Islet of Langerhans (tissue), 1 donor: ENCODE data around the gene CENPN.

Source experiments
- FAIRE-seq: peaks from one replicate; lab custom pipeline; 2011; peaks lifted over from hg19 to GRCh38; lab: Jason Lieb, UNC

Gene CENPN

DNA sequence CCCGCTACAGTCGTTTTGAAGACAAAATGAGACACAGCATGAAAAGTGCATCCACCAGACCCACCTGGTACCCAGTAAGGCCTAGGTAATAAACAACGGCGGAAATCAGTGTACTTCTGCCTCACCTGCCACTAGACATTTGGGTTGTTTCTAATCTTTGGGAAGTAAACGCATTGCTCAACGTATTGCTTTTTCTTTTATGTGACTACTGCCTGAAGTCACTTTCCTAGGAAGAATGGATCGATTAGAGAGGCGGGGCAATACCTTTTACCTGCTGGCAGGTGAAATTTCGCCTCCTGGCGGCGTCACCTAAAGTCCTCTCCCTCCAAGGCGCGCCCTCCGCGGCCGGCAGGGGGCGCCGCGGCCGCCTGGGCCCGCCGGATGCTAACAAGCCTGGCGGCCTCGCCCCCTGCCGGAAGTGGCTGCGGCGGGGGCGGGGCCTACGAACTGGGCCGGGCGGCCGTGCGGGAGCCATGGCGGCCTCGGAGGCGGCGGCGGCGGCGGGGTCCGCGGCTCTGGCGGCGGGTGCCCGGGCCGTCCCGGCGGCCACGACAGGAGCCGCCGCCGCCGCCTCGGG is 28.5 kb downstream of the CENPN start, which contains the start of gene ATMIN:
Gene ATMIN, plus strand, starts transcription at position 445 of the 577 bp plus-strand sequence. Its CDS starts 29 bp downstream, at position 474.
- no peak for FAIRE-seq

- FAIRE-seq, result no peak
Measured at GRCh38 chr16:81035975-81036750, 29.1 kb downstream of the CENPN start.

- FAIRE-seq, result no peak
Measured at GRCh38 chr16:81036751-81037350, 29.8 kb downstream of the CENPN start.

DNA sequence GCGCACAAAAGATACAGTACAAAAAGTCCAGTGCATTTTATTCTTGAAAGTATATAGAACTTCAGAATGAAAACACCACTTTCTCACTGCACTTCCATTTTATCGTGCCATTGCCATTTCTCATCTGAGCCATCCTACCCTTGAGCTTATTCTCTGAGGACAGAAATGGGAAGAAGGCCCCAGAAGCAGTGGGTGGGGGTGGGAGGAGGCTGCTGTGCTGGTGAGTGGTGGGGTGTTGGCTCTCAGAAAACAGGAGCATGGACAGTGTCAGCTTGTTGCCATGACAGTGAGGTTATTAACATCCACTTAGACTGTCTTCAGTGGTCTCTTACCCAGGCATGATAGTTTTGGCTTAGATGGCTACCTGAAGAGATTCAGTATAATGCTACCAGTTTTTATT is 33.1 kb downstream of the CENPN start:
- no peak for FAIRE-seq

DNA sequence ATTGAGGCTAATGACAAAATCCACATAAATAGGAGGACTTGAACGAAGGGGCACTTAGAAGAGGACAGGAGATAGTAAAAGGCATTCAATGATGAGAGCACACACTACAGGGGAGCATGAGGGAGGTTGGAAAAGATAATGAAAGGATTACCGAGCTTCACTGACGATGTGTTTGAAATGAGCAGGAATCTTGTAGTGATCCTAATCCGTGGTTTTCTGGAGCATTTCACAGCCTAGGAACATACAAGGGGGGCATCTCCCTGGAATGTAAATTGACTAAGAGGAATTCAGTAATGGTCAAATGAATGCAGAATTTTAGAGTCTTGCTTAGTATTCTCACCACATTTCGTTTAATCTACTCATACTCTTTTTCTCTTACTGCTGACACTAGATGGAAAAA is 33.8 kb downstream of the CENPN start:
- no peak for FAIRE-seq

DNA sequence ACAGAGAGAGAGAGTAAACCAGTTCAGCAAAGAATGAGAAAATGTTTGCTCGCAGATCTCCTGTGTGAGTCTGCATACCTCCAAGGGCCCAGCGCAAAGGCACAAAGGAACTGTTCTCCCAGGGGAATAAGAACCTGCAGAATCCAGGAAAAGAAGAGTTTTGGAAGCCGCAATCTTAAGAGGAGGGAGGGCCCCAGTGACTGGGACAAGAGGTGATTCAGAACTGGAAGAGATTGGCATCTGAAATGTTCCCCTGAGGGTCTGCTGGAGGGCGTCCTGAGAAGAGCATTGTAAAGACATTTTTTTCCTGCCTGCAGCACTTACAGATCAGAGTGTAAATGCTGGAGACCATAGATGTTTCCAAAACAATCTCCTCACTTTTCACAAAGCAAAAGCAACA is 34.7 kb downstream of the CENPN start:
- FAIRE-seq, result no peak

DNA sequence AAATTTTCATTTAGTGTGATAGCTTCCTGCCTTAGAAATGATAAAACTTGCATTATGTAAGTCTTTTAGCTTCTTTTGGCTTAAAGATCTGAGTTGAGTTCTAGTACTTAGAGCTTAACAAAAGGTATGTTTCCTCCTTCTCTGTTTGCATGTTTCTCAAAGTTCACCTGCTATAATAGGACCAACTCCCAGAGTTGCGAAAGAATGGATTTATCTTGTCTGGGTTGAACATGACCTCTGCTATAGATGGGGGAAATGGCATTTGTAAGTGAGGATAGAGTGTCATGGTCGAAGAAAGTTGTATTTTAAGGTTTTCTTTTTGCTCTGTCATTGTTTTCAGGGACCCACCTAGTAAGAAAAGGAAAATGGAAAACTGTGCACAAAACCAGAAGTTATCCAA is 35.8 kb downstream of the CENPN start:
- FAIRE-seq, result no peak

DNA sequence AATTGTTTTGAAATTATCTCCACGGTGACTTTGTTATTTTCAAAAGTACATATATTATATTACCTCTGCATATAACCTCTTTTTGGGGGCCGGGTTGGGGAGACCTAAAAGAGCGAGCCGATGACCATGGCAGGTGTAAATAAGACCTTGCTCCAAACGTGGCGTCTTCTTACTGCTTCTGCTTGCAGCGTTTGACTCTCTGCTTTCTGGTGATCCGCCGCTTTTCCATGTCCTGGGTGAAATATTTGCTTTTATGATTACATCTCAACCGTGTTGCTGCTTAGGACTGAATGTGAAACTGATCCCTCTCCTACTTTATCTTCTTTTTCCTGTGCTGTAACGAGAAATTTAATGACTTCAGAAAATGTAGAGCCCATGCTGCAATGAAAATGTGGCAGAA is 46.7 kb downstream of the CENPN start:
- peak; percentile 45 for FAIRE-seq

- FAIRE-seq, result no peak
Measured at GRCh38 chr16:81060576-81061306, 53.7 kb downstream of the CENPN start.

DNA sequence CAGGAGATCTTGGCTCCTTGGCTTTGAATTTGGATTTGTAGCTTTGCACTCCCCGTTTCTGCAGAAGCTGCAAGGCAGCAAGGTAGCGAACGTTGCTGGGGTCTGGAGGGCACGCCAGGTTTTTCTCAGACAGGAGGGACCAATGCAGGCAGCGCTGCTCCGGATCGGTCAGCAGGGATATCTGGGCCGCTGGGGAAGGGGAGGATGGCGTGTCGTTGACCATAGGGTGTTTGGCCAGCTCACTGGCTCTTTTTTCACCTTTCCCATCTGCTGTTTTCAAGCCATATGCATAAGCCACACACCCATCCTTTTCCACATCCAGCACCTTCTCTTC is 54.3 kb downstream of the CENPN start:
- FAIRE-seq, result no peak

DNA sequence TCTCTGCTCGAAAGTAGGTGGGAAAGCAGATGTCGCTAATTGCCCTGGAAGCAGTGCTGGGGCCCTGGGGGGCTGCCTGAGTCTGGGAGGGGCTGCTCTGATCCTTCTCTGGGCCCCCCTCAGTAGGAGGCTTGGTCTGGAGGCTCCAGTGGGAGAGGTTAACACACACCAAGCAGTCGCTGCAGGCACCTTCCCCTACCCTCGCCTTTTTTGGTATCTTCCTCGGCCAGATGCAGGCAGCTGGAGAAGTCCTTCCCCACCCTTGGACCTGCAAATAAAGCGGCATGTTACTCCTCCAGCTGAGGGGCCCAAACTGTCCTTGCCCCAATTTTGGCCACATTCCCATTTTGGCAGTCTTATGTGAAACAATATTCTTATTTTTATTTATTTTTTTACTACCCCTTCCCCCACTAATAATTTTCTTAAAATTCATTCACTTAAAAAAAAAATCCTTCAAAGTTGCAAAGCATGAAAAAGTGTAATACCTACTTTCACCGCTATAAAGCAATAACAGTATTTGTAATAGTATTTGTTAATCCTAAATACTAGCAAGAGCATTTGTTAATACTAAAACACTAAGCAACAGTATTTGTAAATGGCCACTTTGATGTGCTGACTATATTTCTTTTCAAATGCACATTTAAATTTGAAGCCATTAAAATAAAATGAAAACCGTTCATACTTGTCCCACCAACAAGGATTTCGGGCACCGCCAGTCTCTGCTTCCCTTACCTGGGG is 55.0 kb downstream of the CENPN start:
- FAIRE-seq, result no peak

GRCh38 chr16:81066681-81067080 is 59.7 kb downstream of the CENPN start:
- FAIRE-seq, result no peak

DNA sequence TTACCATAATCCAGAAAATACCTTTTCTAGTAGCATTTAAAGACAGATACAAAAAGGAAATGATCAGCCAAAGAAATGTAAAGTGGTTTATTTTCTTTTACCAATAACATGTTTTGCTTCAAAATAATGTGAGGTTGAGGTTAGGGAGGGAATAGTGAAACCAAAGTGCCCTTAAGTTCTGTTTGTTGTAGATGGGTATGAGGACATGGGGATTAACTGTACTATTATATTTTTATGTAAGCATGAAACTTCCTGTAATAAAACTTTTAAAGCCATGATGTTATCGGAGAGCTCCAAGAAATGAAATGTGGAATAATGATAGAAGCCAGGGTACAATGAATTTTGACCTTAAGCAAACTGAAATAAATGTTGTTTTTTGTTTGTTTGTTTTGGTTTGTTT is 60.2 kb downstream of the CENPN start:
- no peak for FAIRE-seq

DNA sequence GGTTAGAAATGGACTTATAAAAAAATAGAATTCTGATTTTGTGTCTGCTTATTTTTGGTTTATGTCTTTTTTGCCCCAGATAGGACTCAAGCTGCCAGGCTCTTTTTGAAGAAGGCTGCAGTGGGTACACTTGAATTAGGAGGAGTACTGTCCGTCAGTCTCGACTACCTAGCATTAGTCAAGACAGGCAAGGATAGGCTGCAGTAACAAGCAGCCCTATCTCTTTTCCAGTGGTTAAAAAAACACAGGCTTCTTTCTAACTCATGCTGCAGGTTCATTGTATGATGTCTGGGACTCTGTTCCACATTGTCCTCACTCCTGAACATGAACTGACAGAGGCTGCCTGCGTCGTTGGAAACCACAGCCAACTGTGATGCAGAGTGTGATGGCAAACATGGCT is 62.0 kb downstream of the CENPN start:
- FAIRE-seq, result no peak

- FAIRE-seq, result no peak
Measured at GRCh38 chr16:81070979-81071378, 64.0 kb downstream of the CENPN start.

DNA sequence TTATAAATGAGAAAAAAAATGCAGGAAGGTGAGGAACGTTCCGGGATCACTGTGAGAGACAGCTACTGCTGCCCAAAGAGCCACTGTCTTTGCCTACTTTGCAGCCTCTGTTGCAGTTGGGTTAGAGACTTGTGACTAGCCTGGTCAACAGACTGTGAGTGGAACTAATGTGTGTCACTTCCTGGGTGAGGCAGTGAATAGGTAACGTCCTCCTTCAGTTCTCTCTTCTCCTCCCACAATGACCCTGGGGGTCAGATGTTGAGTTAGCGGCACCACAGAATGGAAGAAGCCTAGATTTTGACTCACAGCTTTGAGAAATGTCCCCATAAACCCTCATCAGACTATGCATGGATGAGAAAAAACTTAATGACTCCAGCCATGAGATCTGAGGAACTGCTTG is 64.8 kb downstream of the CENPN start:
- no peak for FAIRE-seq

DNA sequence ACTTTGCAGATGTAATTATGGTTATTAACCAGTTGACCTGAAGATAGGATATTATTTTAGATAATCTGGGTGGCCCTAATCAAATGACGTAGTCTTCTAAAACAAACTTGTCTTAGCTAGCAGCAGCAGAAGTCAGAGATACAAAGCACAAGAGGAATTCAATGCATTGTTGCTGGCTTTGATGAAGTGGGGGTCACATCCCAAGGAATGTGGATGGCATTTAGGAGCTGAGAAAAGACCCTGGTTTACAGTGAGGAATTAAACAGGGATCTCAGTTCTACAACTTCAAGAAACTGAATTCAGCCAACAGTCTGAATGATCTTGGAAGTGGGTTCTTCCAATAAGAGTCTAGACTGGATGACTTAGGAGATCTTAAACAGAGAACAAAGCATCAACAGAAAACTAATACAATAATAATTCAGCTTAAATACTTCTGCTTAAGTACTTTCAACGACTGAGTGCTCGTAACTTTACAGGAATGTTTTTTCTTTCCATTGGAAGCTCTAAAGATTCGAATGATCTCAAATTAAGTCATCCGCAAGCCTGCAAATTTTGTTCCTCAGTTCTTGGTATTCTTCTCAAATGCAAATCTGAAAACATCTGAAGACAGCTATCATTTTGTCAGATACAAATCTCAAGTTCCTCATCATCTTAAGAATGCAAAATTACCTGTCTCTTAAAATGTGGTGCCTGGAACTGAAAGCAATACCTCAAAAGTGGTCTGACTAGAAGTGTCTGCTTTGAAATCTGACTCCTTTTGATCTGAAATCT is 66.7 kb downstream of the CENPN start:
- FAIRE-seq, result no peak

- FAIRE-seq, result no peak
Measured at GRCh38 chr16:81076566-81077075, 69.6 kb downstream of the CENPN start.

- FAIRE-seq, result no peak
Measured at GRCh38 chr16:81077076-81077940, 70.3 kb downstream of the CENPN start, which contains the start of gene C16orf46. Gene C16orf46, minus strand, starts transcription at chr16:81077238. Its CDS starts 13,283 bp downstream, at chr16:81063955.

DNA sequence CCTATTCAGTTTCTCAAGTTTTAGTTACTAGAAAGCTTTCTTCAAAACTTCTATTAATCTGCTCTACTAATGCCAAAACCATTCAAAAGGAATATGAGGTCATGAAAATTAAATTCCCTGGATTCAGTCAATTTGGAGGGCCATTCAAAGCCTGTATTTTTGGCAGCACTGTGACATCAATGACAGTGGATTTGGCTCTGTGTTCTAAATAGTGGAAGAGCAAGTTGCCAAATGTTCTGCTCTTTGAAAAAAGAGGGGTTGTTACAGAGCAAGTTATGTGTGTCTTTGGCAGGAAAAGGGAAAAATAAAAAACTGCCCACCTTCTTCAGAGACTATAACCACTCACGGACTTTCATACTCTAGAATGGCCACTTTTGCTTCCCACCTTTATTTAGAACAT is 73.2 kb downstream of the CENPN start:
- no peak for FAIRE-seq
